IMR-90 (cell line): ENCODE data around the gene XRN1. TPM values are rescaled to one million over a fixed set of nuclear protein-coding genes. Genes with fewer than 3 reads are reported as not detected.

ENCODE experiments used
- ATAC-seq: fragments of 200-7000 bp; cut with Tn5 transposase; 2 replicates; pipeline ENCODE4 v1.9.1; 2020; ENCODE audit warnings: low read depth, mild to moderate bottlenecking, moderate library complexity
- BruUV-seq: library from RNA; stranded (reverse); fragments of 400-500 nt; replicated peaks from 2 replicates; lab custom pipeline; 2021; lab: Mats Ljungman, UMichigan
- CTCF ChIA-PET: fragments of 300-600 bp; formaldehyde crosslinking; extraction: SDS; loops from one replicate; lab custom pipeline; 2021; ENCODE audit warnings: antibody characterized with exemption; lab: Yijun Ruan, JAX
- POLR2A ChIA-PET: fragments of 300-600 bp; sonication (Branson Sonifier 250); formaldehyde crosslinking; loops from one replicate; lab custom pipeline; 2022; ENCODE audit warnings: antibody characterized with exemption; ENCODE audit not compliant: unreplicated experiment; lab: Charles Lee
- DNase-seq: peaks from one replicate; pipeline ENCODE4 v3.0.0; 2013
- H2AFZ ChIP-seq: replicated peaks from 2 replicates; pipeline ENCODE3; 2013; ENCODE audit warnings: low read length, mild to moderate bottlenecking; ENCODE audit not compliant: poor library complexity
- H2AK5ac ChIP-seq: 2 replicates; pipeline ENCODE4 v1.6.1; 2013; ENCODE audit warnings: low read depth, low read length, inconsistent platforms
- H2AK9ac ChIP-seq: replicated peaks from 2 replicates; pipeline ENCODE3; 2013; ENCODE audit warnings: mild to moderate bottlenecking, low read depth, low read length, moderate library complexity; ENCODE audit not compliant: poor library complexity
- H2BK120ac ChIP-seq: 2 replicates; pipeline ENCODE4 v1.6.1; 2013; ENCODE audit warnings: low read depth, low read length, inconsistent platforms
- H2BK15ac ChIP-seq: 3 replicates; pipeline ENCODE4 v1.6.1; 2013; ENCODE audit warnings: low read depth, low read length, inconsistent platforms
- H2BK20ac ChIP-seq: 2 replicates; pipeline ENCODE4 v1.6.1; 2013; ENCODE audit warnings: low read depth, mild to moderate bottlenecking, inconsistent platforms, low read length, moderate library complexity
- H2BK5ac ChIP-seq: 2 replicates; pipeline ENCODE4 v1.6.1; 2013; ENCODE audit warnings: mild to moderate bottlenecking, low read depth, low read length, inconsistent platforms; ENCODE audit not compliant: poor library complexity, severe bottlenecking
- H3K14ac ChIP-seq: replicated peaks from 2 replicates; pipeline ENCODE4 v1.6.1; 2013; ENCODE audit warnings: low read depth, low read length, inconsistent platforms
- H3K18ac ChIP-seq: 2 replicates; pipeline ENCODE4 v1.6.1; 2013; ENCODE audit warnings: low read depth, low read length, control low read depth
- H3K23ac ChIP-seq: 2 replicates; pipeline ENCODE4 v1.6.1; 2013; ENCODE audit warnings: low read depth, low read length, inconsistent platforms
- H3K27ac ChIP-seq: 2 replicates; pipeline ENCODE4 v1.5.1; 2013; ENCODE audit warnings: mild to moderate bottlenecking, control low read depth, low read length; ENCODE audit not compliant: insufficient read depth
- H3K27me3 ChIP-seq: 2 replicates; pipeline ENCODE4 v1.6.1; 2013; ENCODE audit warnings: low read length; ENCODE audit not compliant: control insufficient read depth, insufficient read depth
- H3K36me3 ChIP-seq: 2 replicates; pipeline ENCODE4 v1.6.1; 2013; ENCODE audit warnings: low read length, mixed read lengths; ENCODE audit not compliant: control insufficient read depth, insufficient read depth
- H3K4ac ChIP-seq: 2 replicates; pipeline ENCODE4 v1.6.1; 2013; ENCODE audit warnings: low read depth, low read length, inconsistent platforms
- H3K4me1 ChIP-seq: 2 replicates; pipeline ENCODE4 v1.6.1; 2013; ENCODE audit warnings: low read length, mixed read lengths; ENCODE audit not compliant: control insufficient read depth, insufficient read depth
- H3K4me2 ChIP-seq: 2 replicates; pipeline ENCODE4 v1.6.1; 2013; ENCODE audit warnings: low read depth, mild to moderate bottlenecking, control low read depth, low read length, moderate library complexity
- H3K4me3 ChIP-seq: 2 replicates; pipeline ENCODE4 v1.5.1; 2013; ENCODE audit warnings: low read depth, mild to moderate bottlenecking, control low read depth, low read length, moderate library complexity; ENCODE audit not compliant: insufficient read depth
- H3K56ac ChIP-seq: 2 replicates; pipeline ENCODE4 v1.6.1; 2013; ENCODE audit warnings: low read length, inconsistent platforms; ENCODE audit not compliant: insufficient read depth; ENCODE audit errors: extremely low read depth
- H3K79me1 ChIP-seq, 2 experiments: 2 replicates each; pipeline ENCODE4 v1.6.1; 2013; ENCODE audit warnings: low read length in 2 of 2, inconsistent platforms in 1 of 2, low read depth in 1 of 2
- H3K9ac ChIP-seq: 2 replicates; pipeline ENCODE4 v1.6.1; 2013; ENCODE audit warnings: low read depth, low read length, control low read depth
- H3K9me1 ChIP-seq: 2 replicates; pipeline ENCODE4 v1.6.1; 2013; ENCODE audit warnings: low read length, inconsistent platforms; ENCODE audit not compliant: insufficient read depth
- H3K9me3 ChIP-seq: 2 replicates; pipeline ENCODE4 v1.6.1; 2013; ENCODE audit warnings: low read length; ENCODE audit not compliant: control insufficient read depth, insufficient read depth
- H4K20me1 ChIP-seq: 2 replicates; pipeline ENCODE4 v1.6.1; 2013; ENCODE audit warnings: low read length, inconsistent platforms; ENCODE audit not compliant: insufficient read depth
- H4K5ac ChIP-seq: 2 replicates; pipeline ENCODE4 v1.6.1; 2013; ENCODE audit warnings: mild to moderate bottlenecking, low read depth, low read length, control low read depth
- H4K8ac ChIP-seq, 2 experiments: 2 replicates each; pipeline ENCODE4 v1.6.1; 2013; ENCODE audit warnings: low read depth in 2 of 2, low read length in 2 of 2, control low read depth in 1 of 2, inconsistent platforms in 1 of 2
- H4K91ac ChIP-seq: 2 replicates; pipeline ENCODE4 v1.6.1; 2013; ENCODE audit warnings: low read depth, low read length, inconsistent platforms; ENCODE audit not compliant: insufficient read depth
- CEBPB ChIP-seq: IDR thresholded peaks from 2 replicates; pipeline ENCODE4 v1.6.1; 2012; ENCODE audit warnings: low read depth, low read length, improper control_type of control experiment
- FOS ChIP-seq: fragments of 150-350 bp; IDR thresholded peaks from 2 replicates; pipeline ENCODE4 v1.6.1; 2016; ENCODE audit warnings: low read depth, low read length
- MAFK ChIP-seq: IDR thresholded peaks from 2 replicates; pipeline ENCODE4 v1.6.1; 2012; ENCODE audit warnings: low read depth, low read length, improper control_type of control experiment
- USF2 ChIP-seq: fragments of 150-350 bp; IDR thresholded peaks from 2 replicates; pipeline ENCODE4 v1.6.1; 2017; ENCODE audit warnings: mild to moderate bottlenecking, antibody characterized with exemption, low read length, low read depth
- WGBS, 2 experiments: methylation state at CpG; one replicate each; pipeline versions ENCODE4 v1.1.5 to v1.1.7; 2013; ENCODE audit warnings: missing lambda C conversion rate in 2 of 2; ENCODE audit not compliant: insufficient read length in 1 of 2; ENCODE audit errors: extremely low coverage in 2 of 2; 5-methylcytosine and 5-hydroxymethylcytosine counted together
- dilution Hi-C: fragments of 300-500 bp; cut with HindIII; formaldehyde crosslinking; loops from one replicate; pipeline ENCODE4 v1.14.3; 2018; ENCODE audit warnings: low sequenced_read_pairs; ENCODE audit not compliant: unreplicated experiment
- in situ Hi-C: fragments of 300-500 bp; cut with MboI; formaldehyde crosslinking; loops from 3 replicates; pipeline ENCODE4 v1.14.3; 2019; ENCODE audit warnings: low sequenced_read_pairs, inconsistent platforms, mixed read lengths
- intact Hi-C: fragments of 100-400 bp; cut with micrococcal nuclease; formaldehyde crosslinking; loops from 2 replicates; pipeline ENCODE4 v1.10.0; 2022
- polyA plus RNA-seq, 3 experiments: library from polyadenylated mRNA; depleted of rRNA; stranded (reverse); fragments of >200 nt; gene quantifications; 2 replicates each; pipeline ENCODE4 v1.2.3, GENCODE V29; 2012; ENCODE audit warnings: low replicate concordance in 1 of 3
- total RNA-seq: library from RNA; depleted of rRNA; stranded (reverse); fragments of >200 nt; gene quantifications from 2 replicates; pipeline ENCODE4 v1.2.3, GENCODE V29; 2012

XRN1 gene
- total and polyA plus RNA-seq, 2 of the 4 experiments (the other 2 are of a cell fraction): 6.0 to 21.5 TPM

GRCh38 chr3:142460689-142461088 is 12.9 kb upstream of the XRN1 start:
- no peak overlapping the region for H2BK15ac ChIP-seq
- POLR2A ChIA-PET: no interaction called here

More at GRCh38 chr3:142460689-142461088, 12.9 kb upstream of the XRN1 start:
- no peaks in the 10 kb centered on the region for H3K9me3 ChIP-seq
- no peak overlapping the region for H4K8ac ChIP-seq
- H4K20me1 ChIP-seq: no peaks in the 10 kb centered on the region
- H3K4ac ChIP-seq: no peak overlapping the region
- H3K36me3 ChIP-seq: no peaks in the 10 kb centered on the region
- H2BK5ac ChIP-seq: no peak overlapping the region
- intact Hi-C loops (no loop called here), in situ Hi-C loops (no loop called here), dilution Hi-C loops (no loop called here)
- H2AFZ ChIP-seq: no peak overlapping the region
- no peak overlapping the region for H3K18ac ChIP-seq
- no TSS peak for BruUV-seq
- H3K4me2 ChIP-seq: no peak overlapping the region
- no peaks in the 10 kb centered on the region for H3K27me3 ChIP-seq
- H3K27ac ChIP-seq: no peak overlapping the region
- ATAC-seq (no peak), DNase-seq (no peak)
- no peak overlapping the region for H3K14ac ChIP-seq
- no peak overlapping the region for H3K23ac ChIP-seq
- H3K9ac ChIP-seq: no peak overlapping the region
- no peak overlapping the region for H4K5ac ChIP-seq
- H3K9me1 ChIP-seq: no peaks in the 10 kb centered on the region
- H2AK5ac ChIP-seq: no peak overlapping the region
- H4K91ac ChIP-seq: no peak overlapping the region
- CTCF ChIA-PET: no interaction called here
- H2BK120ac ChIP-seq: no peak overlapping the region
- TF ChIP-seq CEBPB (peak; percentile 75), MAFK (no peak), FOS (no peak), USF2 (no peak)
- H2BK20ac ChIP-seq: no peak overlapping the region
- H3K4me3 ChIP-seq: no peak overlapping the region
- H3K79me1 ChIP-seq: no peaks in the 10 kb centered on the region
- WGBS, 2 experiments: no CpG with 5 or more reads among the region's 3 CpGs
- no peak overlapping the region for H2AK9ac ChIP-seq
- no peak overlapping the region for H3K56ac ChIP-seq
- H3K4me1 ChIP-seq: no peaks in the 10 kb centered on the region
